Measurements from ENCODE around the gene CDSN. TPM values are rescaled to one million over a fixed set of nuclear protein-coding genes. Genes with fewer than 3 reads are reported as not detected.

Gene CDSN
- polyA plus RNA-seq, 1 experiment: not detected

GRCh38 chr6:31112478-31112877 is 7.8 kb downstream of the CDSN start, which contains the start of gene C6orf15:
Gene C6orf15, minus strand, starts transcription at chr6:31112575. Its CDS starts 20 bp downstream, at chr6:31112555.
- Histone ChIP-seq H3K9me3 (ENCODE audit: control insufficient read depth, insufficient read depth, low read length) (no peaks in the 10 kb centered on the region; the same call in 1 of the 2 replicates), H3K4me3 (ENCODE audit: low read depth, low read length) (no peak within 1 kb of the TSS), H3K27ac (ENCODE audit: low read depth, low read length) (no peak within 1 kb of the TSS), H3K27me3 (ENCODE audit: control insufficient read depth, insufficient read depth, low read length) (peaks cover 22% of the 10 kb centered on the region)
- ChIA-PET POLR2A (interaction anchor here (0.6 kb wide), 1 partner anchor 12 kb away, joined by 3 read pairs; no protein-coding TSS in a partner anchor), CTCF (no interaction called here)
- no peak for DNase-seq (ENCODE audit: low read depth, low spot score)
- no peak for TF ChIP-seq CTCF (IDR thresholded peaks at IDR 0.05; ENCODE audit: low read depth, low read length)

- no peak for TF ChIP-seq CTCF (IDR thresholded peaks at IDR 0.05; ENCODE audit: low read depth, low read length)
- Histone ChIP-seq H3K9me3 (ENCODE audit: control insufficient read depth, insufficient read depth, low read length) (no peaks in the 10 kb centered on the region; the same call in 1 of the 2 replicates), H3K27ac (ENCODE audit: low read depth, low read length) (no peak overlapping the region), H3K4me3 (ENCODE audit: low read depth, low read length) (no peak overlapping the region), H3K27me3 (ENCODE audit: control insufficient read depth, insufficient read depth, low read length) (peaks cover 26% of the 10 kb centered on the region)
- POLR2A ChIA-PET: no interaction called here
- no peak for DNase-seq (ENCODE audit: low read depth, low spot score)
- CTCF ChIA-PET: no interaction called here
Measured at GRCh38 chr6:31111712-31112111, 8.5 kb downstream of the CDSN start.

GRCh38 chr6:31110825-31111582 is 9.2 kb downstream of the CDSN start:
- DNase-seq (ENCODE audit: low read depth, low spot score): no peak
- Histone ChIP-seq H3K27me3 (ENCODE audit: control insufficient read depth, insufficient read depth, low read length) (peaks cover 26% of the 10 kb centered on the region), H3K9me3 (ENCODE audit: control insufficient read depth, insufficient read depth, low read length) (no peaks in the 10 kb centered on the region; the same call in 1 of the 2 replicates), H3K27ac (ENCODE audit: low read depth, low read length) (no peak overlapping the region), H3K4me3 (ENCODE audit: low read depth, low read length) (no peak overlapping the region)
- TF ChIP-seq CTCF (IDR thresholded peaks at IDR 0.05; ENCODE audit: low read depth, low read length): no peak
- POLR2A ChIA-PET: no interaction called here
- CTCF ChIA-PET: interaction anchor here (1.2 kb wide), 1 partner anchor 24 kb away, joined by 4 read pairs; no protein-coding TSS in a partner anchor

DNA sequence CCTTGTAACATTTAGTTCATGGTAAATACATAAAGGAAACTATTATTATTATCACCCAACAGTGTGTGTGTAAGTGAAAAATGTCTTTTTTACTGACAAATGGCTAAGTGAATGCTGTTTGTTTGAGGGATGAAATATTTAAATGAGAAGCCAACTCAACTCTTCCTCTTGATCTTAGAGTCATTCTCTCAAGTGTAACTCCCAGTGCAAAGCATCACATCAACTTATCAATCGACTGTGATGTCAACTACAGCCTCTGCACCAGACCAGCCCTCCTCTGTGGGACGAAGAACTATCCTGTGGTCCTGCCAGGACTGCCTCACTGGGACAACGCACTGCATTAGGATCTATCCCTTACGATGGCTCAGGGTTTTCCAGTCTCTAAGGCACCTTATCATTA is 13.2 kb downstream of the CDSN start:
- Histone ChIP-seq H3K27me3 (ENCODE audit: control insufficient read depth, insufficient read depth, low read length) (peaks cover 29% of the 10 kb centered on the region), H3K9me3 (ENCODE audit: control insufficient read depth, insufficient read depth, low read length) (no peaks in the 10 kb centered on the region), H3K4me3 (ENCODE audit: low read depth, low read length) (no peak overlapping the region), H3K27ac (ENCODE audit: low read depth, low read length) (no peak overlapping the region)
- POLR2A ChIA-PET: no interaction called here
- DNase-seq (ENCODE audit: low read depth, low spot score): no peak
- CTCF ChIA-PET: interaction anchor here (1.5 kb wide), 1 partner anchor 192 kb away, joined by 5 read pairs; no protein-coding TSS in a partner anchor
- no peak for TF ChIP-seq CTCF (IDR thresholded peaks at IDR 0.05; ENCODE audit: low read depth, low read length)

- TF ChIP-seq CTCF (IDR thresholded peaks at IDR 0.05; ENCODE audit: low read depth, low read length): no peak
- peaks cover 10% of the 10 kb centered on the region for H3K27me3 ChIP-seq (ENCODE audit: control insufficient read depth, insufficient read depth, low read length)
- CTCF ChIA-PET: interaction anchor here (0.6 to 2.4 kb wide), 3 partner anchors 11 to 339 kb away, joined by 5 to 9 read pairs (median 5); partner anchors contain the start of gene PSORS1C1
- DNase-seq (ENCODE audit: low read depth, low spot score): no peak
- no peak overlapping the region for H3K4me3 ChIP-seq (ENCODE audit: low read depth, low read length)
- POLR2A ChIA-PET: no interaction called here
- H3K9me3 ChIP-seq (ENCODE audit: control insufficient read depth, insufficient read depth, low read length): no peaks in the 10 kb centered on the region
- no peak overlapping the region for H3K27ac ChIP-seq (ENCODE audit: low read depth, low read length)
Measured at GRCh38 chr6:31103136-31103535, 17.1 kb downstream of the CDSN start.

Data from AG04450 (cell line).